ENCODE results near the gene TBX2. TPM values are rescaled to one million over a fixed set of nuclear protein-coding genes. Genes with fewer than 3 reads are reported as not detected.
A peak's percentile ranks its signal among the peaks of the same experiment; 100 is the strongest.

Gene TBX2
- total RNA-seq, 2 donors from 2014 or later: 0.07 TPM; not detected in 1

- Histone ChIP-seq H3K27ac (ENCODE audit: low read depth, low read length) (no peak overlapping the region), H3K4me1 (ENCODE audit: control insufficient read depth, insufficient read depth, low read length) (no peaks in the 10 kb centered on the region), H3K9me3 (ENCODE audit: control insufficient read depth, low read length) (no peaks in the 10 kb centered on the region), H3K4me3 (ENCODE audit: low read length) (no peak overlapping the region), H3K36me3 (ENCODE audit: control insufficient read depth, insufficient read depth, low read length) (no peaks in the 10 kb centered on the region), H3K9ac (ENCODE audit: extremely low read depth, low read length, poor library complexity, severe bottlenecking) (no peak overlapping the region), H3K27me3 (ENCODE audit: control insufficient read depth, insufficient read depth, low read length, poor library complexity, severe bottlenecking) (peaks cover 95% of the 10 kb centered on the region)
- TF ChIP-seq, protein P1, sequence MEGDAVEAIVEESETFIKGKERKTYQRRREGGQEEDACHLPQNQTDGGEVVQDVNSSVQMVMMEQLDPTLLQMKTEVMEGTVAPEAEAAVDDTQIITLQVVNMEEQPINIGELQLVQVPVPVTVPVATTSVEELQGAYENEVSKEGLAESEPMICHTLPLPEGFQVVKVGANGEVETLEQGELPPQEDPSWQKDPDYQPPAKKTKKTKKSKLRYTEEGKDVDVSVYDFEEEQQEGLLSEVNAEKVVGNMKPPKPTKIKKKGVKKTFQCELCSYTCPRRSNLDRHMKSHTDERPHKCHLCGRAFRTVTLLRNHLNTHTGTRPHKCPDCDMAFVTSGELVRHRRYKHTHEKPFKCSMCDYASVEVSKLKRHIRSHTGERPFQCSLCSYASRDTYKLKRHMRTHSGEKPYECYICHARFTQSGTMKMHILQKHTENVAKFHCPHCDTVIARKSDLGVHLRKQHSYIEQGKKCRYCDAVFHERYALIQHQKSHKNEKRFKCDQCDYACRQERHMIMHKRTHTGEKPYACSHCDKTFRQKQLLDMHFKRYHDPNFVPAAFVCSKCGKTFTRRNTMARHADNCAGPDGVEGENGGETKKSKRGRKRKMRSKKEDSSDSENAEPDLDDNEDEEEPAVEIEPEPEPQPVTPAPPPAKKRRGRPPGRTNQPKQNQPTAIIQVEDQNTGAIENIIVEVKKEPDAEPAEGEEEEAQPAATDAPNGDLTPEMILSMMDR (conservative IDR thresholded peaks at IDR 0.05): peak; percentile 61
- H3K27ac Mint-ChIP-seq: no peak overlapping the region
- peaks cover 90% of the 10 kb centered on the region for H3K27me3 Mint-ChIP-seq (ENCODE audit: insufficient read depth)
- H3K4me1 Mint-ChIP-seq: peaks cover 8% of the 10 kb centered on the region
- H3K4me3 Mint-ChIP-seq: peak overlapping the region; percentile 49
- DNase-seq: peak; percentile 88
- H3K9me3 Mint-ChIP-seq: no peaks in the 10 kb centered on the region
- no peaks in the 10 kb centered on the region for H3K36me3 Mint-ChIP-seq (ENCODE audit: low read depth)
- 43 to 48% methylated on average over 6 to 19 of the region's 19 CpGs for WGBS, 2 experiments (ENCODE audit: insufficient coverage in 1 of 2, insufficient read length in 1 of 2)
These were observed 51.2 kb downstream of the TBX2 start for GRCh38 chr17:61450641-61451537.

DNA sequence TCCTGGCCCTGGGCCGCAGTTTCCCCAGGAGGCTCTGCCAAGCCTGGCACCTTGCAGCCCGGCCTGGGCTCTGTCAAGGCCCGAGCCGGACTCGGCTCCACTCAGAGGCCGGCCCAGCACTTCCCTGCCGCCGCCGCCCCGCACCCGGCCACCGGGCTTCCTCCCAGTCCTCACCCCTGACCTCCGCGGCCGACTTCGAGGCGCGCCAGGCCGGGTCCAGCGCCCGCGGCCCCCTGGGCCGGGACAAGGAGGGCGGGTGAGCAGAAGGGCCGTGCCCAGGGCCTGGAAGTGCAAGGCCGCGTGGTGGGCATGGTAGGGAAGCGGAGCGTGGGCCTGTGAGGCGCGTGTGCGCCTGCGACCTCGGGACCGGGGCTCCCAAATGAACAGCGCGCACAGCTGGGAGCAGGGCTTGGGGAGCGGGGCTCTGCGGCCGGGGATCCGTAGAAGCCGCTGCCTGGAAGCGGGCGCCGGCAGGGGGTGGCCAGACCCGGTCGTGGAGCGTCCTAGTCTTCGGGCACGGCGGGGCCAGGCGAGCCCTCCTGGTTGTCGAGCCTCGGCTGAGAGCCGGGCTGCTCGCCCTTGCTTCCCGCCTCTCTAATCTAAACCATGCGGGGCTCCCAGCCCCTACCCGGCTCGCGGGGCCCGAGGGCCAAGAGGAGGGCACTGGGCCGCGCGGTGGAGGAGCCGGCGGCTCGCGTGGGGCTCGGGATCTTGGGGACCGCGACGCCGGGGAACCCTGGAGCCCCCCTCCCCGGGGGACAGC is 52.1 kb downstream of the TBX2 start:
- Histone ChIP-seq H3K4me1 (ENCODE audit: control insufficient read depth, insufficient read depth, low read length) (no peaks in the 10 kb centered on the region), H3K27me3 (ENCODE audit: control insufficient read depth, insufficient read depth, low read length, poor library complexity, severe bottlenecking) (peaks cover 96% of the 10 kb centered on the region), H3K36me3 (ENCODE audit: control insufficient read depth, insufficient read depth, low read length) (no peaks in the 10 kb centered on the region), H3K9me3 (ENCODE audit: control insufficient read depth, low read length) (no peaks in the 10 kb centered on the region), H3K27ac (ENCODE audit: low read depth, low read length) (no peak overlapping the region), H3K4me3 (ENCODE audit: low read length) (peak overlapping the region; percentile 35), H3K9ac (ENCODE audit: extremely low read depth, low read length, poor library complexity, severe bottlenecking) (no peak overlapping the region)
- TF ChIP-seq, protein P1 (conservative IDR thresholded peaks at IDR 0.05): no peak
- Mint-ChIP-seq H3K27me3 (ENCODE audit: insufficient read depth) (peaks cover 95% of the 10 kb centered on the region), H3K4me3 (peak overlapping the region; percentile 49), H3K27ac (no peak overlapping the region), H3K36me3 (ENCODE audit: low read depth) (no peaks in the 10 kb centered on the region), H3K4me1 (peaks cover 8% of the 10 kb centered on the region), H3K9me3 (no peaks in the 10 kb centered on the region)
- peak; percentile 89 for DNase-seq
- WGBS, 2 experiments (ENCODE audit: insufficient coverage in 1 of 2, insufficient read length in 1 of 2): 4 to 6% methylated on average over 24 to 75 of the region's 75 CpGs

DNA sequence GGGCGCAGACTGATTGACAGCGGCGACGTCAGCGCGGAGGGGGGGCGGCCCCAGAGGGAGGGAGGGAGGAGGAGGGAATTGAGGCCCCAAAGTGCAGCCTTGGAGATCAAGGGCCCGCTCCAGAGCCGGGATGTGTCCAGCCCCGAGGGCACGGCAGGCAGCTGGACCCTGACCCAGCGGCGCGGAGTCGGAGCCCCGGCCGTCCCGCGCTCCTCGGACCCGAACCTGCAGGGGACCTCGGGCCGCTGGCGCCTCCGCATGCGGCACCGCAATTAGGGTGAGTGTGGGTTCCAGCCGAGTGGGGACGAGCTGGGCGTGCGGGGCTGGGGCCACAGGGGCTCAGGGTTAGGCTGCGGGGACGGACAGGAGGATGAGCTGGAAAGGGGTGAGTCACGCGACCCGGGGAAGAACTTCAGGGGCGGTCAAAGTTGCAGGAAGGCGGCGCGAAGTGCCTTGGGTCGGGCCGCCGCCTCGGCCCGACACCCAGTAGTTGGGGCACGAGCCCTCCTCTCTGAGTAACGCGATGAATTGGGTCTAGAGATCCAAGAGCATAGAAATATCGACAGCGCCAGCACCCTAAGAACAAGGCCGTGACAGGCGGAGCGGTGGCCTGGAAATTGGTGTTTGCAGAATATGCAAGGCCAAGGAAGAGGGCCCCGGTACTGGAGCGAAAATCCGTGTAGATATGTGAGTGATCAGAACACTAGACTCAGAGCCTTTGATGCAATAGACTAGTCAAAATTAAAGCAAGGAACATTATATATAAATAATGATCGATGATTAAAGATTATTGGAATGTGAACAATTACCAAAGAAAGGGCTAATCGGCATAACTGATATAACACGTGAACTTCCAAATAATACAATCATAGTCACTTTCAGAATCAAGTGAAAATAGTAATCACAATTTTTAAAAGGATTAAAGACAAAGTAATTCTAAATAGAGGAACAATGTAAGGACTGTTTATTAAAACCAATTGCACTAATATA is 53.0 kb downstream of the TBX2 start, which contains the start of gene TBX4:
Gene TBX4, plus strand, starts transcription at position 122 of the 990 bp plus-strand sequence. CDS start 4,069 bp downstream, outside the sequence.
- 2% methylated on average over 31 to 53 of the region's 59 CpGs for WGBS, 2 experiments (ENCODE audit: insufficient coverage in 1 of 2, insufficient read length in 1 of 2)
- H3K9ac ChIP-seq (ENCODE audit: extremely low read depth, low read length, poor library complexity, severe bottlenecking): no peak within 1 kb of the TSS
- H3K27me3 Mint-ChIP-seq (ENCODE audit: insufficient read depth): peaks cover 96% of the 10 kb centered on the region
- H3K4me1 ChIP-seq (ENCODE audit: control insufficient read depth, insufficient read depth, low read length): peaks cover 4% of the 10 kb centered on the region
- H3K4me3 Mint-ChIP-seq: peak within 1 kb of the TSS; percentile 49
- H3K4me3 ChIP-seq (ENCODE audit: low read length): peak within 1 kb of the TSS; percentile 35
- H3K27me3 ChIP-seq (ENCODE audit: control insufficient read depth, insufficient read depth, low read length, poor library complexity, severe bottlenecking): peaks cover 96% of the 10 kb centered on the region
- H3K9me3 ChIP-seq (ENCODE audit: control insufficient read depth, low read length): no peaks in the 10 kb centered on the region
- no peaks in the 10 kb centered on the region for H3K9me3 Mint-ChIP-seq
- no peaks in the 10 kb centered on the region for H3K36me3 ChIP-seq (ENCODE audit: control insufficient read depth, insufficient read depth, low read length)
- peak; percentile 84 for DNase-seq
- peaks cover 14% of the 10 kb centered on the region for H3K4me1 Mint-ChIP-seq
- no peak within 1 kb of the TSS for H3K27ac ChIP-seq (ENCODE audit: low read depth, low read length)
- TF ChIP-seq, protein P1 (conservative IDR thresholded peaks at IDR 0.05): no peak
- H3K27ac Mint-ChIP-seq: no peak within 1 kb of the TSS
- H3K36me3 Mint-ChIP-seq (ENCODE audit: low read depth): no peaks in the 10 kb centered on the region
